Thyroid gland (tissue), 4 donors: ENCODE data around the gene POLK.

Source experiments
- CTCF ChIP-seq, 6 experiments: fragments of 200-600 bp in 3 of 6; fragments of 450-650 bp in 3 of 6; sonication (generic) in 3 of 6; IDR thresholded peaks; one replicate each; pipeline ENCODE4 v1.5.1; 2016 to 2019; ENCODE audit warnings: antibody characterized with exemption in 6 of 6, mild to moderate bottlenecking in 2 of 6, inconsistent platforms in 1 of 6, moderate library complexity in 1 of 6
- POLR2A ChIP-seq, 2 donors: fragments of 450-650 bp; IDR thresholded peaks; one replicate each; pipeline ENCODE4 v1.6.1; 2017; ENCODE audit warnings: antibody characterized with exemption in 2 of 2, mild to moderate bottlenecking in 2 of 2, moderate library complexity in 1 of 2

- TF ChIP-seq CTCF (IDR thresholded peaks at IDR 0.05) (no peak), POLR2A (IDR thresholded peaks at IDR 0.05) (no peak)
These were observed 101.2 kb downstream of the POLK start for GRCh38 chr5:75612901-75613300.
